Neural cell (in vitro differentiated cells): ENCODE results near the gene SEMA4B. TPM values are rescaled to one million over a fixed set of nuclear protein-coding genes. Genes with fewer than 3 reads are reported as not detected.
"Not testable (repeated sequence)": the region's sequence is repeated elsewhere in the genome, so short reads cannot be mapped to it uniquely, and the experiment has no call there.

Experiments used
- H2AFZ ChIP-seq: fragments of 200-600, 300-800 bp; sonication (generic), shearing (Covaris generic); 2 replicates; pipeline ENCODE4 v1.6.0; 2014; ENCODE audit warnings: low read depth, mild to moderate bottlenecking, antibody characterized with exemption, low read length, moderate library complexity
- H3F3A ChIP-seq: fragments of 200-600 bp; shearing (Covaris generic); 2 replicates; pipeline ENCODE4 v1.6.1; 2016; ENCODE audit warnings: mild to moderate bottlenecking, moderate library complexity, mixed read lengths, antibody characterized with exemption, low read length; ENCODE audit not compliant: insufficient read depth, poor library complexity, severe bottlenecking
- H3K27ac ChIP-seq: fragments of 200-600, 300-800 bp; sonication (generic), shearing (Covaris generic); 2 replicates; pipeline ENCODE4 v1.5.1; 2014; ENCODE audit warnings: mild to moderate bottlenecking, low read length, moderate library complexity
- H3K27me3 ChIP-seq: fragments of 300-800, 200-600 bp; sonication (generic), shearing (Covaris generic); 2 replicates; pipeline ENCODE4 v1.6.0; 2014; ENCODE audit warnings: mild to moderate bottlenecking, low read depth, low read length, moderate library complexity; ENCODE audit not compliant: insufficient read depth
- H3K36me3 ChIP-seq: fragments of 300-800, 200-600 bp; sonication (generic), shearing (Covaris generic); 2 replicates; pipeline ENCODE4 v1.5.1; 2014; ENCODE audit warnings: mild to moderate bottlenecking, antibody characterized with exemption, low read length, moderate library complexity; ENCODE audit not compliant: insufficient read depth
- H3K4me2 ChIP-seq: fragments of 300-800, 200-600 bp; sonication (generic), shearing (Covaris generic); 2 replicates; pipeline ENCODE4 v1.6.0; 2014; ENCODE audit warnings: mild to moderate bottlenecking, low read length
- H3K4me3 ChIP-seq: fragments of 300-800, 200-600 bp; sonication (generic), shearing (Covaris generic); 2 replicates; pipeline ENCODE4 v1.5.1; 2014; ENCODE audit warnings: mild to moderate bottlenecking, low read length, moderate library complexity
- H3K79me2 ChIP-seq: fragments of 200-600 bp; shearing (Covaris generic); replicated peaks from 2 replicates; pipeline ENCODE4 v1.6.0; 2014; ENCODE audit warnings: mild to moderate bottlenecking, low read length, moderate library complexity; ENCODE audit not compliant: insufficient read depth
- H3K9ac ChIP-seq: fragments of 300-800, 200-600 bp; sonication (generic), shearing (Covaris generic); 2 replicates; pipeline ENCODE4 v1.6.1; 2016; ENCODE audit warnings: mild to moderate bottlenecking, low read length, mixed read lengths
- H3K9me2 ChIP-seq: fragments of 200-600 bp; shearing (Covaris generic); 2 replicates; pipeline ENCODE4 v1.6.1; 2016; ENCODE audit warnings: mild to moderate bottlenecking, low read length, mixed read lengths; ENCODE audit not compliant: insufficient read depth
- H3K9me3 ChIP-seq: fragments of 200-600, 300-800 bp; sonication (generic), shearing (Covaris generic); 2 replicates; pipeline ENCODE4 v1.6.1; 2016; ENCODE audit warnings: mild to moderate bottlenecking, mixed run types, low read length, moderate library complexity, mixed read lengths
- H4K20me1 ChIP-seq: fragments of 200-600 bp; shearing (Covaris generic); 2 replicates; pipeline ENCODE4 v1.6.1; 2016; ENCODE audit warnings: mild to moderate bottlenecking, mixed run types; ENCODE audit not compliant: insufficient read depth
- EP300 ChIP-seq: fragments of 450-650 bp; conservative IDR thresholded peaks from 2 replicates; pipeline ENCODE4 v1.6.1; 2014; ENCODE audit warnings: antibody characterized with exemption, mild to moderate bottlenecking, moderate library complexity; ENCODE audit not compliant: poor library complexity, severe bottlenecking
- EZH2 ChIP-seq: fragments of 200-600, 300-800 bp; shearing (Covaris generic), sonication (generic); IDR thresholded peaks from 2 replicates; pipeline ENCODE4 v1.6.1; 2014; ENCODE audit warnings: antibody characterized with exemption, low read length, borderline replicate concordance, mild to moderate bottlenecking; ENCODE audit not compliant: insufficient read depth, poor library complexity, severe bottlenecking
- MXI1 ChIP-seq: fragments of 450-650 bp; conservative IDR thresholded peaks from 2 replicates; pipeline ENCODE4 v1.6.1; 2014; ENCODE audit warnings: antibody characterized with exemption, mild to moderate bottlenecking; ENCODE audit not compliant: poor library complexity, severe bottlenecking
- POLR2AphosphoS5 ChIP-seq: IDR thresholded peaks from 2 replicates; pipeline ENCODE4 v1.6.1; 2012
- RAD21 ChIP-seq: fragments of 450-650 bp; conservative IDR thresholded peaks from 2 replicates; pipeline ENCODE4 v1.6.1; 2014; ENCODE audit warnings: antibody characterized with exemption, mild to moderate bottlenecking, moderate library complexity
- REST ChIP-seq: IDR thresholded peaks from 2 replicates; pipeline ENCODE4 v1.6.1; 2012; ENCODE audit warnings: borderline replicate concordance
- SMC3 ChIP-seq: fragments of 450-650 bp; conservative IDR thresholded peaks from 2 replicates; pipeline ENCODE4 v1.6.1; 2014; ENCODE audit warnings: antibody characterized with exemption, mild to moderate bottlenecking, moderate library complexity; ENCODE audit not compliant: poor library complexity
- TAF1 ChIP-seq: IDR thresholded peaks from 2 replicates; pipeline ENCODE4 v1.6.1; 2012; ENCODE audit warnings: low read depth
- polyA plus RNA-seq: library from polyadenylated mRNA; depleted of rRNA; stranded (reverse); fragments of >200 nt; gene quantifications from 2 replicates; pipeline ENCODE4 v1.2.3, GENCODE V29; 2014
- TF ChIP-seq, protein P1 (sequence below): fragments of 450-650 bp; IDR thresholded peaks from 2 replicates; pipeline ENCODE4 v1.5.1; 2014; ENCODE audit warnings: antibody characterized with exemption, mild to moderate bottlenecking, moderate library complexity; ENCODE audit not compliant: poor library complexity, severe bottlenecking

SEMA4B gene
- polyA plus RNA-seq, 1 donor from 2014 or later = 11.0 TPM

GRCh38 chr15:90257776-90258175, 56.6 kb downstream of the SEMA4B start:
- Histone ChIP-seq H3K27ac (no peak overlapping the region), H3K9ac (no peak overlapping the region), H3K4me3 (no peak overlapping the region), H3F3A (no peaks in the 10 kb centered on the region), H4K20me1 (no peaks in the 10 kb centered on the region), H3K9me3 (no peaks in the 10 kb centered on the region), H3K9me2 (no peaks in the 10 kb centered on the region), H3K27me3 (no peaks in the 10 kb centered on the region), H3K4me2 (no peak overlapping the region), H2AFZ (no peak overlapping the region), H3K79me2 (no peaks in the 10 kb centered on the region), H3K36me3 (no peaks in the 10 kb centered on the region)
- TF ChIP-seq, protein P1, sequence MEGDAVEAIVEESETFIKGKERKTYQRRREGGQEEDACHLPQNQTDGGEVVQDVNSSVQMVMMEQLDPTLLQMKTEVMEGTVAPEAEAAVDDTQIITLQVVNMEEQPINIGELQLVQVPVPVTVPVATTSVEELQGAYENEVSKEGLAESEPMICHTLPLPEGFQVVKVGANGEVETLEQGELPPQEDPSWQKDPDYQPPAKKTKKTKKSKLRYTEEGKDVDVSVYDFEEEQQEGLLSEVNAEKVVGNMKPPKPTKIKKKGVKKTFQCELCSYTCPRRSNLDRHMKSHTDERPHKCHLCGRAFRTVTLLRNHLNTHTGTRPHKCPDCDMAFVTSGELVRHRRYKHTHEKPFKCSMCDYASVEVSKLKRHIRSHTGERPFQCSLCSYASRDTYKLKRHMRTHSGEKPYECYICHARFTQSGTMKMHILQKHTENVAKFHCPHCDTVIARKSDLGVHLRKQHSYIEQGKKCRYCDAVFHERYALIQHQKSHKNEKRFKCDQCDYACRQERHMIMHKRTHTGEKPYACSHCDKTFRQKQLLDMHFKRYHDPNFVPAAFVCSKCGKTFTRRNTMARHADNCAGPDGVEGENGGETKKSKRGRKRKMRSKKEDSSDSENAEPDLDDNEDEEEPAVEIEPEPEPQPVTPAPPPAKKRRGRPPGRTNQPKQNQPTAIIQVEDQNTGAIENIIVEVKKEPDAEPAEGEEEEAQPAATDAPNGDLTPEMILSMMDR = no peak
- TF ChIP-seq MXI1 (no peak), POLR2AphosphoS5 (no peak), SMC3 (no peak), TAF1 (no peak), REST (no peak), RAD21 (no peak), EP300 (no peak), EZH2 (no peak)

DNA sequence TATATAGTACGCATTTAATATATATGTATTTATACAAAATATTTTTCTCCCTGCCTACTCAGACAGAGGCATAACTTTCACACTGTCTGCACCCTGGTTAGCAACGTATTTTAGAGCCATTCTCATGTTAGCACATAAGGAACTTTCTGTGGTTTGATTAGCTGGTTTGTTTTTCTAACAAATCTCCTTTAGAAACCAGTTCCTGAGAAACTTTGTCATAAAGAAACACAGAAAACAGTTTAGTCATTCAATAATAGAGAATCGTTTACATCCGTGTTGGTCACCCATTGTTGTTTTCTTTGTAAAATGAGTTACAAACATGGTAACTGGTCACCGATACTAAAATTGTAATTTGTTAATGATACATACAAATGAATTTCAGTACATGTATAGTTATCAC, 58.4 kb downstream of the SEMA4B start:
- Histone ChIP-seq H2AFZ (no peak overlapping the region), H3K9ac (no peak overlapping the region), H3K9me3 (no peaks in the 10 kb centered on the region), H3K27ac (no peak overlapping the region), H3K4me3 (no peak overlapping the region), H3K4me2 (no peak overlapping the region), H4K20me1 (no peaks in the 10 kb centered on the region), H3F3A (no peaks in the 10 kb centered on the region), H3K36me3 (no peaks in the 10 kb centered on the region), H3K79me2 (no peaks in the 10 kb centered on the region), H3K9me2 (no peaks in the 10 kb centered on the region), H3K27me3 (no peaks in the 10 kb centered on the region)
- TF ChIP-seq, protein P1 = no peak
- TF ChIP-seq SMC3 (no peak), RAD21 (no peak), TAF1 (no peak), POLR2AphosphoS5 (no peak), MXI1 (no peak), EZH2 (no peak), EP300 (no peak), REST (no peak)

DNA sequence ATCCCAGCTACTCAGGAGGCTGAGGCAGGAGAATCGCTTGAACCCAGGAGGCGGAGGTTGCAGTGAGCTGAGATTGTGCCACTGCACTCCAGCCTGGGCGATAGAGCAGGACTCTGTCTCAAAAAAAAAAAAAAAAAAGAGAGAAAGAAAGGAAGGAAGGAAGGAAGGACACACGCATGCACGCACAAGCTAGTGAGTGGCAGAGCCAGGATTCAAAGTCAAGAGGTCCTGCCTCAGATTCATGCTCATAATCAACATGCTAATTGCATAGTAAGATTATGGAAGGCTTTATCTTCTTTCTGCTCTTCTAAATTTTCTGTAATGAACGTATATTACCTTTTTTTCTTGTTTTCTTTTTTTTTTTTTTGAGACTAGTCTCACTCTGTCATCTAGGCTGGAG, 59.6 kb downstream of the SEMA4B start:
- not testable (repeated sequence) for H3K4me3 ChIP-seq, H3K9ac ChIP-seq, H3K27ac ChIP-seq, H3K4me2 ChIP-seq, H3F3A ChIP-seq, H4K20me1 ChIP-seq, H3K27me3 ChIP-seq, H3K9me3 ChIP-seq, H3K9me2 ChIP-seq, H2AFZ ChIP-seq, H3K79me2 ChIP-seq, H3K36me3 ChIP-seq
